GM21515 (cell line): ENCODE data around the gene SPTBN2.

Experiments
- ATAC-seq: cut with Tn5 transposase; IDR thresholded peaks from one replicate; pipeline ENCODE4 v1.9.1; 2021; ENCODE audit not compliant: unreplicated experiment

SPTBN2 gene

GRCh38 chr11:66705587-66706335 is 23.3 kb downstream of the SPTBN2 start:
- no peak for ATAC-seq

GRCh38 chr11:66704659-66705360 is 24.2 kb downstream of the SPTBN2 start:
- no peak for ATAC-seq

- ATAC-seq: no peak
These were observed 27.4 kb downstream of the SPTBN2 start for GRCh38 chr11:66701432-66702240.

- ATAC-seq: no peak
These were observed 28.3 kb downstream of the SPTBN2 start for GRCh38 chr11:66700742-66701141.

- no peak for ATAC-seq
These were observed 28.7 kb downstream of the SPTBN2 start for GRCh38 chr11:66700337-66700736.

- ATAC-seq: no peak
These were observed 30.5 kb downstream of the SPTBN2 start for GRCh38 chr11:66698491-66698890.

- ATAC-seq: no peak
These were observed 31.0 kb downstream of the SPTBN2 start for GRCh38 chr11:66697988-66698387.

- ATAC-seq: no peak
These were observed 32.9 kb downstream of the SPTBN2 start for GRCh38 chr11:66696146-66696545.

GRCh38 chr11:66694732-66695207 is 34.2 kb downstream of the SPTBN2 start:
- no peak for ATAC-seq

- ATAC-seq: no peak
These were observed 35.0 kb downstream of the SPTBN2 start for GRCh38 chr11:66694056-66694410.

- ATAC-seq: no peak
These were observed 35.5 kb downstream of the SPTBN2 start for GRCh38 chr11:66693356-66694055.

- ATAC-seq: no peak
These were observed 36.1 kb downstream of the SPTBN2 start for GRCh38 chr11:66692871-66693331.

- ATAC-seq: no peak
These were observed 36.6 kb downstream of the SPTBN2 start for GRCh38 chr11:66692446-66692845.

- ATAC-seq: no peak
These were observed 37.6 kb downstream of the SPTBN2 start for GRCh38 chr11:66691311-66691980.

GRCh38 chr11:66689661-66690590 is 39.1 kb downstream of the SPTBN2 start:
- no peak for ATAC-seq

- no peak for ATAC-seq
These were observed 40.2 kb downstream of the SPTBN2 start for GRCh38 chr11:66688561-66689534.

GRCh38 chr11:66687831-66688281 is 41.2 kb downstream of the SPTBN2 start:
- no peak for ATAC-seq
